ENCODE measurements around the gene ZNF547.

GRCh38 chr19:57374179-57374578, 10.8 kb downstream of the ZNF547 start:
- TF ChIP-seq CTCF (IDR thresholded peaks at IDR 0.05) (no peak), POLR2A (IDR thresholded peaks at IDR 0.05) (no peak)

Data from thyroid gland (tissue), 4 donors.